Activated CD8-positive, alpha-beta memory T cell treated with anti-CD3 and anti-CD28 coated beads for 36 hours (primary cell): ENCODE measurements around the gene DDX42. TPM values are rescaled to one million over a fixed set of nuclear protein-coding genes. Genes with fewer than 3 reads are reported as not detected.

Source experiments
- total RNA-seq, 2 experiments: library from RNA; stranded (reverse); gene quantifications; one replicate each; pipeline ENCODE4 v1.2.3, GENCODE V29; 2021

DDX42 gene
- total RNA-seq, 2 experiments from 2014 or later: 102 to 113 TPM

Other genes starting within 250 kb of the DDX42 start
- gene DCAF7, start 223.7 kb upstream of the DDX42 start, total RNA-seq: 100 to 1,000 TPM; 100 to 103 TPM
- 10 to 100 TPM; 35.5 to 37.4 TPM for gene TACO1, start 173.3 kb upstream of the DDX42 start, total RNA-seq
- 10 to 100 TPM; 28.9 to 29.8 TPM for gene MAP3K3, start 151.8 kb upstream of the DDX42 start, total RNA-seq
- gene LIMD2, start 74.0 kb upstream of the DDX42 start, total RNA-seq: 100 to 1,000 TPM; 180 to 188 TPM
- 10 to 100 TPM; 47.5 to 48.2 TPM for gene STRADA, start 32.4 kb upstream of the DDX42 start, total RNA-seq
- gene CCDC47, start 573 bp upstream of the DDX42 start, total RNA-seq: 10 to 100 TPM; 98.4 to 98.9 TPM
- 100 to 1,000 TPM; 192 to 199 TPM for gene PSMC5, start 53.3 kb downstream of the DDX42 start, total RNA-seq
- 10 to 100 TPM; 95.2 to 96.8 TPM for gene FTSJ3, start 53.5 kb downstream of the DDX42 start, total RNA-seq
- 10 to 100 TPM; 95.2 to 98.4 TPM for gene SMARCD2, start 68.5 kb downstream of the DDX42 start, total RNA-seq
- gene CSH2, start 99.5 kb downstream of the DDX42 start, total RNA-seq: not detected
- gene GH2, start 107.8 kb downstream of the DDX42 start, total RNA-seq: not detected
- gene CSH1, start 122.4 kb downstream of the DDX42 start, total RNA-seq: not detected
- gene CSHL1, start 137.1 kb downstream of the DDX42 start, total RNA-seq: not detected
- not detected for gene GH1, start 144.7 kb downstream of the DDX42 start, total RNA-seq
- 10 to 100 TPM; 23.4 to 23.9 TPM for gene CD79B, start 158.2 kb downstream of the DDX42 start, total RNA-seq
- under 1 TPM; 0.11 to 0.27 TPM for gene SCN4A, start 198.7 kb downstream of the DDX42 start, total RNA-seq
- under 1 TPM; 0.59 to 0.67 TPM for gene PRR29, start 224.2 kb downstream of the DDX42 start, total RNA-seq
- 10 to 100 TPM; 72.6 to 74.0 TPM for gene ICAM2, start 246.5 kb downstream of the DDX42 start, total RNA-seq